Measurements from ENCODE around the gene BDNF. TPM values are rescaled to one million over a fixed set of nuclear protein-coding genes. Genes with fewer than 3 reads are reported as not detected.

BDNF gene
- total and polyA plus RNA-seq, 2 donors (not counting 3 experiments of a cell fraction or from before 2014, with no cell fraction given), result 3.1 to 3.6 TPM

- ChIA-PET CTCF (no interaction called here), POLR2A (no interaction called here)
- intact Hi-C loops (cut with micrococcal nuclease), result no loop called here
These were observed 81.1 kb downstream of the BDNF start for GRCh38 chr11:27619039-27619574.

More at GRCh38 chr11:27619039-27619574, 81.1 kb downstream of the BDNF start:
- H3K4me2 ChIP-seq (ENCODE audit: insufficient read depth, low read length), result no peak overlapping the region
- dilution Hi-C loops (cut with MboI; ENCODE audit: extremely low pct_ligation_motif_present, low sequenced_read_pairs), result no loop called here
- no peaks in the 10 kb centered on the region for H3K9me1 ChIP-seq (replicated peaks; ENCODE audit: control insufficient read depth, extremely low read depth, insufficient read depth, low read length)
- H3K79me2 ChIP-seq (ENCODE audit: control insufficient read depth, insufficient read depth, low read length), result no peaks in the 10 kb centered on the region
- no peaks in the 10 kb centered on the region for H3K9me3 ChIP-seq (replicated peaks; ENCODE audit: control insufficient read depth, insufficient read depth, low read length)
- no TSS peak for BruUV-seq (replicated peaks)
- no peak for TF ChIP-seq POLR2AphosphoS5 (IDR thresholded peaks at IDR 0.05; ENCODE audit: insufficient read depth, low read depth, low read length)
- no peak for TF ChIP-seq CTCF (IDR thresholded peaks at IDR 0.05; ENCODE audit: extremely low read depth in 1 of 2, insufficient read depth in 1 of 2, low read depth in 1 of 2, low read length in 2 of 2)
- no peak for TF ChIP-seq MAX (IDR thresholded peaks at IDR 0.05; ENCODE audit: insufficient read depth, insufficient read length)
- TF ChIP-seq MYC (IDR thresholded peaks at IDR 0.05; ENCODE audit: low read depth, low read length), result no peak
- TF ChIP-seq EZH2 (IDR thresholded peaks at IDR 0.05; ENCODE audit: borderline replicate concordance, low read depth, low read length, severe bottlenecking), result no peak
- no peak for TF ChIP-seq GATA2 (IDR thresholded peaks at IDR 0.05; ENCODE audit: insufficient read depth, insufficient read length, low read depth, low read length)
- TF ChIP-seq FOS (IDR thresholded peaks at IDR 0.05; ENCODE audit: borderline replicate concordance, insufficient read depth, low read length), result no peak
- TF ChIP-seq POLR2A (IDR thresholded peaks at IDR 0.05; ENCODE audit: low read depth, low read length), result no peak
- TF ChIP-seq JUN (IDR thresholded peaks at IDR 0.05; ENCODE audit: borderline replicate concordance, insufficient read depth, insufficient read length, low read depth), result no peak
- H3K9ac ChIP-seq (replicated peaks; ENCODE audit: extremely low read depth, insufficient read depth, low read length), result no peak overlapping the region
- H3K27me3 ChIP-seq (ENCODE audit: control insufficient read depth in 2 of 2, insufficient read depth in 2 of 2, low read length in 2 of 2), result no peaks in the 10 kb centered on the region
- H3K27ac ChIP-seq (ENCODE audit: insufficient read depth, low read depth, low read length), result no peak overlapping the region
- no peaks in the 10 kb centered on the region for H3K4me1 ChIP-seq (ENCODE audit: control insufficient read depth, extremely low read depth, insufficient read depth, low read length)
- DNase-seq (ENCODE audit: low read depth, low spot score) (no peak), FAIRE-seq (no peak)
- H4K20me1 ChIP-seq (replicated peaks; ENCODE audit: control insufficient read depth, extremely low read depth, insufficient read depth, low read length), result no peaks in the 10 kb centered on the region
- no peak overlapping the region for H3K4me3 ChIP-seq (replicated peaks in 1 of 3; ENCODE audit: insufficient read depth in 1 of 3, low read depth in 1 of 3, low read length in 3 of 3)
- H3K36me3 ChIP-seq (ENCODE audit: control insufficient read depth in 2 of 2, extremely low read depth in 1 of 2, insufficient read depth in 2 of 2, low read length in 2 of 2), result no peaks in the 10 kb centered on the region
- H2AFZ ChIP-seq (ENCODE audit: low read depth, low read length), result no peak overlapping the region

All from endothelial cell of umbilical vein (primary cell).